CD4-positive, CD25-positive, alpha-beta regulatory T cell (primary cell): Measurements from ENCODE around the gene ACAD9. TPM values are rescaled to one million over a fixed set of nuclear protein-coding genes. Genes with fewer than 3 reads are reported as not detected.
A peak's percentile ranks its signal among the peaks of the same experiment; 100 is the strongest.
"Not testable (repeated sequence)": the region's sequence is repeated elsewhere in the genome, so short reads cannot be mapped to it uniquely, and the experiment has no call there.

Experiments used
- ATAC-seq, 2 donors: fragments of 150-1000 bp; cut with Tn5 transposase; one replicate each; pipeline ENCODE4 v1.10.0; 2021; ENCODE audit warnings: low read depth in 2 of 2, moderate number of reproducible peaks in 2 of 2, moderate library complexity in 1 of 2
- DNase-seq, 3 donors: peaks; one replicate each; pipeline versions ENCODE4 v3.0.0 to v3.0.0-alpha.2; 2012 to 2022; ENCODE audit warnings: mixed read lengths in 1 of 3
- H3K27ac ChIP-seq: one replicate; pipeline ENCODE4 v1.7.0; 2013; ENCODE audit warnings: mild to moderate bottlenecking, low read length; ENCODE audit not compliant: insufficient read depth, poor library complexity, severe bottlenecking
- H3K27me3 ChIP-seq: one replicate; pipeline ENCODE4 v1.7.0; 2013; ENCODE audit warnings: low read length; ENCODE audit not compliant: control insufficient read depth, insufficient read depth
- H3K36me3 ChIP-seq: one replicate; pipeline ENCODE4 v1.7.0; 2013; ENCODE audit warnings: mild to moderate bottlenecking, low read length, moderate library complexity; ENCODE audit not compliant: control insufficient read depth, insufficient read depth
- H3K4me1 ChIP-seq: 2 replicates; pipeline ENCODE4 v1.7.0; 2013; ENCODE audit warnings: mild to moderate bottlenecking, low read length; ENCODE audit not compliant: insufficient read depth, control insufficient read depth, poor library complexity, severe bottlenecking
- H3K4me3 ChIP-seq: one replicate; pipeline ENCODE4 v1.7.0; 2013; ENCODE audit warnings: low read depth, mild to moderate bottlenecking, low read length, moderate library complexity
- H3K9me3 ChIP-seq, 2 experiments: 1 replicate in 1 of 2; 2 replicates in 1 of 2; pipeline ENCODE4 v1.7.0; 2013; ENCODE audit warnings: low read length in 2 of 2, mild to moderate bottlenecking in 1 of 2, moderate library complexity in 1 of 2; ENCODE audit not compliant: control insufficient read depth in 2 of 2
- H3K27ac Mint-ChIP-seq, 3 donors: one replicate each; pipeline ENCODE4 v1.8.0; 2020 to 2022; ENCODE audit warnings: mild to moderate bottlenecking in 3 of 3, mixed read lengths in 3 of 3, moderate library complexity in 2 of 3
- H3K27me3 Mint-ChIP-seq: one replicate; pipeline ENCODE4 v1.8.0; 2022; ENCODE audit warnings: mild to moderate bottlenecking, mixed read lengths
- H3K36me3 Mint-ChIP-seq: one replicate; pipeline ENCODE4 v1.8.0; 2020; ENCODE audit warnings: mixed read lengths
- H3K4me1 Mint-ChIP-seq, 4 donors: one replicate each; pipeline ENCODE4 v1.8.0; 2020 to 2022; ENCODE audit warnings: mixed read lengths in 4 of 4, mild to moderate bottlenecking in 1 of 4
- H3K4me3 Mint-ChIP-seq, 4 donors: one replicate each; pipeline ENCODE4 v1.8.0; 2020 to 2022; ENCODE audit warnings: mild to moderate bottlenecking in 4 of 4, mixed read lengths in 4 of 4, moderate library complexity in 3 of 4
- H3K9me3 Mint-ChIP-seq, 7 donors: one replicate each; pipeline ENCODE4 v1.8.0; 2020 to 2022; ENCODE audit warnings: mixed read lengths in 7 of 7, mild to moderate bottlenecking in 3 of 7, moderate library complexity in 2 of 7
- polyA plus RNA-seq, 4 donors: library from polyadenylated mRNA; unstranded; fragments of 300-500 nt; fragmentation: Illumina TruSeq; gene quantifications; one replicate each; pipeline ENCODE4 v1.2.3, GENCODE V29; 2021
- total RNA-seq: library from RNA; stranded (reverse); gene quantifications from one replicate; pipeline ENCODE4 v1.2.3, GENCODE V29; 2022

The ACAD9 gene
- total and polyA plus RNA-seq, 5 donors from 2014 or later = 18.0 to 46.7 (median 25.1) TPM

DNA sequence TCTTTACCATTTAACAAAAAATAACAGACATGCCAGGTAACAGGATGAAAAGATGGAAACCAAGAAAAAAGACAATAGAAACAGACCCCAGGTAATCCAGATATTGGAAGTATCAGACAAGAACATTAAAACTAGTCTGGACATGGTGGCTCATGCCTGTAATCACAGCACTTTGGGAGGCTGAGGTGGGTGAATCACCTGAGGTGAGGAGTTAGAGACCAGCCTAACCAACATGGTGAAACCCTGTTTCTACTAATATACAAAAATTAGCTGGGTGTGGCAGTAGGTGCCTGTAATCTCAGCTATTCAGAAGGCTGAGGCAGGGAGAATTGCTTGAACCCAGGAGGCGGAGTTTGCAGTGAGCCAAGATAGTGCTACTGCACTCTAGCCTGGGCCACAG lies 40.6 kb downstream of the ACAD9 start:
- H3K9me3 ChIP-seq = no peaks in the 10 kb centered on the region
- H3K36me3 ChIP-seq = peaks cover 11% of the 10 kb centered on the region
- peak overlapping the region in 1 of 4 donors; percentile 58 for H3K4me3 Mint-ChIP-seq
- no peak overlapping the region for H3K4me3 ChIP-seq
- H3K4me1 Mint-ChIP-seq = peaks cover 21 to 42% (median 25%) of the 10 kb centered on the region in 4 donors
- peaks cover 31% of the 10 kb centered on the region for H3K36me3 Mint-ChIP-seq
- H3K27me3 Mint-ChIP-seq = no peaks in the 10 kb centered on the region
- no peak for DNase-seq
- H3K27ac ChIP-seq = no peak overlapping the region
- no peak for ATAC-seq
- H3K27ac Mint-ChIP-seq = peak overlapping the region in 1 of 3 donors; percentile 5
- no peaks in the 10 kb centered on the region for H3K27me3 ChIP-seq
- H3K4me1 ChIP-seq = peaks cover 18% of the 10 kb centered on the region
- H3K9me3 Mint-ChIP-seq = peaks cover 0 to 4% (median 0%) of the 10 kb centered on the region in 7 donors

- peak overlapping the region; percentile 83 to 96 (median 93) for H3K27ac Mint-ChIP-seq
- peak overlapping the region; percentile 69 for H3K27ac ChIP-seq
- H3K36me3 Mint-ChIP-seq = peaks cover 11% of the 10 kb centered on the region
- peak overlapping the region; percentile 71 to 92 (median 84) for H3K4me3 Mint-ChIP-seq
- H3K9me3 ChIP-seq = no peaks in the 10 kb centered on the region
- no peaks in the 10 kb centered on the region for H3K27me3 ChIP-seq
- peaks cover 3% of the 10 kb centered on the region for H3K36me3 ChIP-seq
- DNase-seq = peak; percentile 16 to 80 (median 63)
- H3K27me3 Mint-ChIP-seq = peaks cover under 1% of the 10 kb centered on the region
- peak overlapping the region; percentile 87 for H3K4me3 ChIP-seq
- peaks cover 0 to 4% (median 0%) of the 10 kb centered on the region in 7 donors for H3K9me3 Mint-ChIP-seq
- peaks cover 18% of the 10 kb centered on the region for H3K4me1 ChIP-seq
- ATAC-seq = peak; percentile 44 to 72
- peaks cover 22 to 45% (median 27%) of the 10 kb centered on the region in 4 donors for H3K4me1 Mint-ChIP-seq
Observed at GRCh38 chr3:128922804-128923459, 43.5 kb downstream of the ACAD9 start.

GRCh38 chr3:128923576-128923975 lies 44.2 kb downstream of the ACAD9 start:
- Histone ChIP-seq H3K27ac (peak overlapping the region; percentile 69), H3K4me1 (peaks cover 18% of the 10 kb centered on the region), H3K4me3 (peak overlapping the region; percentile 87), H3K36me3 (peaks cover 3% of the 10 kb centered on the region), H3K9me3 (no peaks in the 10 kb centered on the region), H3K27me3 (no peaks in the 10 kb centered on the region)
- peak; percentile 46 to 52 for ATAC-seq
- Mint-ChIP-seq H3K4me3 (peak overlapping the region; percentile 71 to 92 (median 84)), H3K27me3 (peaks cover 4% of the 10 kb centered on the region), H3K27ac (peak overlapping the region; percentile 83 to 96 (median 93)), H3K36me3 (peaks cover 7% of the 10 kb centered on the region), H3K4me1 (peaks cover 22 to 45% (median 27%) of the 10 kb centered on the region in 4 donors), H3K9me3 (peaks cover 0 to 4% (median 0%) of the 10 kb centered on the region in 7 donors)
- peak in 2 of 3 donors; percentile 46 to 58 for DNase-seq

- Histone ChIP-seq H3K4me1 (peaks cover 18% of the 10 kb centered on the region), H3K4me3 (peak overlapping the region; percentile 87)
- H3K27ac ChIP-seq, ATAC-seq, DNase-seq, H3K9me3 ChIP-seq, H3K27me3 ChIP-seq, H3K27me3 Mint-ChIP-seq, H3K36me3 ChIP-seq, H3K36me3 Mint-ChIP-seq, H3K9me3 Mint-ChIP-seq: not testable (repeated sequence)
- peak overlapping the region; percentile 83 to 96 (median 93) for H3K27ac Mint-ChIP-seq
- peaks cover 22 to 45% (median 27%) of the 10 kb centered on the region in 4 donors for H3K4me1 Mint-ChIP-seq
- H3K4me3 Mint-ChIP-seq = peak overlapping the region; percentile 71 to 92 (median 84)
Observed at GRCh38 chr3:128923986-128924385, 44.6 kb downstream of the ACAD9 start.

GRCh38 chr3:128929364-128929763 lies 49.9 kb downstream of the ACAD9 start:
- ATAC-seq = no peak
- Mint-ChIP-seq H3K4me1 (peaks cover 0 to 9% (median 3%) of the 10 kb centered on the region in 4 donors), H3K27me3 (peaks cover 7% of the 10 kb centered on the region), H3K4me3 (no peak overlapping the region), H3K36me3 (no peaks in the 10 kb centered on the region), H3K9me3 (peaks cover 0 to 3% (median 0%) of the 10 kb centered on the region in 7 donors), H3K27ac (no peak overlapping the region)
- Histone ChIP-seq H3K36me3 (no peaks in the 10 kb centered on the region), H3K27me3 (no peaks in the 10 kb centered on the region), H3K4me3 (no peak overlapping the region), H3K4me1 (no peaks in the 10 kb centered on the region), H3K9me3 (no peaks in the 10 kb centered on the region), H3K27ac (no peak overlapping the region)
- DNase-seq = no peak

DNA sequence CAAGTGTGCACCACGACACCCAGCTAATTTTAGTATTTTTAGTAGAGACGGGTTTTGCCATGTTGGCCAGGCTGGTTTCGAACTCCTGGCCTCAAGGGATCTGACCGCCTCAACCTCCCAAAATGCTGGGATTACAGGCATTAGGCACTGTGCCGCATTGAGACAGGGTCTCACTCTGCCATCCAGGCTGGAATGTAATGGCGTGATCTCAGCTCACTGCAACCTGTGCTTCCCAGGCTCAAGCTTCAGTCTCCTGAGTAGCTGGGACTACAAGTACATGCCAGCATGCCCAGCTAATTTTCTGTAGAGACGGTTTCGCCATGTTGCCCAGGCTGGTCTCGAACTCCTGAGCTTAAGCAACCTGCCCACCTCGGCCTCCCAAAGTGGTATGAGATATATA lies 51.6 kb downstream of the ACAD9 start:
- H3K9me3 Mint-ChIP-seq = no peaks in the 10 kb centered on the region

GRCh38 chr3:128932516-128933212 lies 53.2 kb downstream of the ACAD9 start:
- ATAC-seq = no peak
- Mint-ChIP-seq H3K4me3 (no peak overlapping the region), H3K9me3 (no peaks in the 10 kb centered on the region)

More for the DNA sequence above, 51.6 kb downstream of the ACAD9 start:
- no peaks in the 10 kb centered on the region for H3K4me1 Mint-ChIP-seq
- no peak overlapping the region for H3K27ac ChIP-seq
- no peaks in the 10 kb centered on the region for H3K4me1 ChIP-seq
- peaks cover 11% of the 10 kb centered on the region for H3K27me3 Mint-ChIP-seq
- no peaks in the 10 kb centered on the region for H3K9me3 ChIP-seq
- no peak overlapping the region for H3K4me3 Mint-ChIP-seq
- H3K36me3 Mint-ChIP-seq = no peaks in the 10 kb centered on the region
- no peaks in the 10 kb centered on the region for H3K36me3 ChIP-seq
- ATAC-seq (no peak), DNase-seq (no peak)
- no peak overlapping the region for H3K27ac Mint-ChIP-seq
- H3K27me3 ChIP-seq = no peaks in the 10 kb centered on the region
- H3K4me3 ChIP-seq = no peak overlapping the region

More at GRCh38 chr3:128932516-128933212, 53.2 kb downstream of the ACAD9 start:
- Mint-ChIP-seq H3K27me3 (peaks cover 16% of the 10 kb centered on the region), H3K27ac (no peak overlapping the region), H3K36me3 (no peaks in the 10 kb centered on the region), H3K4me1 (no peaks in the 10 kb centered on the region)
- H3K4me3 ChIP-seq = no peak overlapping the region
- no peaks in the 10 kb centered on the region for H3K4me1 ChIP-seq
- no peak for DNase-seq
- H3K27ac ChIP-seq = no peak overlapping the region
- no peaks in the 10 kb centered on the region for H3K9me3 ChIP-seq
- no peaks in the 10 kb centered on the region for H3K36me3 ChIP-seq
- no peaks in the 10 kb centered on the region for H3K27me3 ChIP-seq
